GM18498 (cell line): Measurements from ENCODE around the gene FOLR1.
"Not testable (repeated sequence)": the region's sequence is repeated elsewhere in the genome, so short reads cannot be mapped to it uniquely, and the experiment has no call there.

Experiments
- ATAC-seq: cut with Tn5 transposase; IDR thresholded peaks from one replicate; pipeline ENCODE4 v1.9.1; 2021; ENCODE audit warnings: mild to moderate bottlenecking, moderate library complexity; ENCODE audit not compliant: unreplicated experiment

Gene FOLR1

DNA sequence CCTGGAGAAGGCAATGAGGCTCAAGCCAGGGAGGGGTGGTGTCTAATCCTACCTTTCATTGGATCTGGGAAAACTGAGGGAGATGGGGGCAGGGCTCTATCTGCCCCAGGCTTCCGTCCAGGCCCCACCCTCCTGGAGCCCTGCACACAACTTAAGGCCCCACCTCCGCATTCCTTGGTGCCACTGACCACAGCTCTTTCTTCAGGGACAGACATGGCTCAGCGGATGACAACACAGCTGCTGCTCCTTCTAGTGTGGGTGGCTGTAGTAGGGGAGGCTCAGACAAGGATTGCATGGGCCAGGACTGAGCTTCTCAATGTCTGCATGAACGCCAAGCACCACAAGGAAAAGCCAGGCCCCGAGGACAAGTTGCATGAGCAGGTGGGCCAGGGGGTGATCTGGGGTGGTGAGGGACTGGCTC is at the start of gene FOLR1:
TSS of gene FOLR1 (plus strand) at position 180 of the 421 bp plus-strand sequence. CDS start at position 214, 34 bp downstream.
- no peak for ATAC-seq

DNA sequence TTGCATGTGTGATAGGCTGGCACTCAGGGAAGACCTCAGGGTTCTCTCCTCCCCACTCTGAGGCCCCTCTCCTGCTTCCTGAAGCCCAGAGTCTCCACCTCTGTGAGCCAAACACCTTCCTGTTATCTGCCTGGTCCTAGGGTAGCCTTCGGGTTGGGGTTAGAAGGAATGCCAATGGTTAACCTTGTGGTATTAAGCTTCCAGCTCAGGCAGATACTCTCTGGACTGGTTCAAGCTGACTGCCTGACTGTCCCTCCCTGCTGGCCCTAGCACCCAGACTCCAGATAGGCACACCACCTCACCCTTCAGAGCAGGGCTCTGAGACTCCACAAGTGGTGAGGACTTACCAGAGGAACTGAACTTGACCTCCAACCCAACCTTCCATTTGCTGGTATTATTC is 49.4 kb upstream of the FOLR1 start:
- ATAC-seq, result not testable (repeated sequence)

- no peak for ATAC-seq
These were observed 47.0 kb upstream of the FOLR1 start for GRCh38 chr11:72144807-72145565.

DNA sequence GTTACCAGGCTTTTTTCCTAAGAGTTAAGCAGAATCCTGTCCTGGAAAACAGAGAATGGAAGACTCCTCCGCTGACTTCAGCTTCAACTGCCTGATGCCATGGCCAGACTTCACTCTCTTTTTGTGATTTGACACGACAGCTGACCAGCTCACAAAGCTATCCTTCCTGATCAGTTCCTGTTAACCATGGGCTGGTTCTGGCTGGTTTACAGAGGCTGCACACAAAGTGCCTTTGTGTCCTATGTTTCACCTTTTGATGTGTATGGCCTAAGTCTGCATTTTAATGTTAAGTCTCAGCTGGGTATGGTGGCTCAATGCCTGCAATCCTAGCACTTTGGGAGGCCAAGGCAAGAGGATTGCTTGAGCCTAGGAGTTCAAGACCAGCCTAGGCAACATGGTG is 45.3 kb upstream of the FOLR1 start:
- no peak for ATAC-seq

DNA sequence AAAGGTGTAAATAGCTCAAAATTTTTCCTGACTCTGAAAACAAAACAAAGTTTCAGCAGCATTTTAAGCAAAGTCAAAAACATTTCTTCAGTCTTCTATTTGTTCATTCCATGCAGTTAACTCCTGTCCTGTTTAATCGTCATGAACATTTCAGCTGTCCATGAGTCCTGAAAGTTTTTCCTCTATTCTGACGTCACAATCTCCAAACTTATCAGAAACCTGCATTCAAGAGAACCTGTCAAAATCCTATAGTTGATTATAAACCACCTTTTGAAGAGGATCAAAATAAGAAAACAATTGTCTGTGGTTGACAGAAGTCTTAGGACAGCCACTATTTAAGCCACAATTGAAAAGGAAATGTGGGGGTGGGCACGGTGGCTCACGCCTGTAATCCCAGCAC is 41.1 kb upstream of the FOLR1 start:
- no peak for ATAC-seq

DNA sequence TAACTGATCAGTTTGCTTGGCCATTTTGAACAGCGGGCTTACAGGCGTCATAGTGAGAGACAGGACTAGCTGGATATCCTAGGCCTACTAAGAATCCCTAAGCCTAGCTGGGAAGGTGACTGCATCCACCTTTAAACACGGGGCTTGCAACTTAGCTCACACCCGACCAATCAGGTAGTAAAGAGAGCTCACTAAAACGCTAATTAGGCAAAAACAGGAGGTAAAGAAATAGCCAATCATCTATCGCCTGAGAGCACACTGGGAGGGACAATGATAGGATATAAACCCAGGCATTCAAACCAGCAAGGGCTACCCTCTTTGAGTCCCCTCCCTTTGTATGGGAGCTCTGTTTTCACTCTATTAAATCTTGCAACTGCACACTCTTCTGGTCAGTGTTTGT is 38.1 kb upstream of the FOLR1 start:
- not testable (repeated sequence) for ATAC-seq

DNA sequence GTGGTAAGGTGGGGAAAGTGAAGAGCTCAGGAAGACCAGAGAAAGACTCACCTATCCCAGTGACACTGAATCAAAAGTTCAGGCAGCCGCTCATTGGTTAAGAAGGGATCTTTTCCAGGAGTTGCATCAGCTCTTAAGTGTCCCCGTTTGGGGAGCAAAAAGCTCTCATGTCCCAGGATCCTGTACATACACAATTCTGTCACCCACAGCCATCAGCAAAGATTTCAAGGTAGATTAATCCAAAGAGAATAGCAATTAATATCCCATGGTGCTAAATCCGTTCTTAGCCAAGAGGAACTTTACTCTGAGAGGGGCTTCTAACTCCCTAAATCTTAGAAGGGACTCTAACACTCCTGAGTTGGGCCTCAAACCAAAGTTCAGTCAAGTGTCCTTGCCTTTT is 37.1 kb upstream of the FOLR1 start:
- ATAC-seq, result no peak

GRCh38 chr11:72155751-72156150 is 36.2 kb upstream of the FOLR1 start:
- no peak for ATAC-seq

DNA sequence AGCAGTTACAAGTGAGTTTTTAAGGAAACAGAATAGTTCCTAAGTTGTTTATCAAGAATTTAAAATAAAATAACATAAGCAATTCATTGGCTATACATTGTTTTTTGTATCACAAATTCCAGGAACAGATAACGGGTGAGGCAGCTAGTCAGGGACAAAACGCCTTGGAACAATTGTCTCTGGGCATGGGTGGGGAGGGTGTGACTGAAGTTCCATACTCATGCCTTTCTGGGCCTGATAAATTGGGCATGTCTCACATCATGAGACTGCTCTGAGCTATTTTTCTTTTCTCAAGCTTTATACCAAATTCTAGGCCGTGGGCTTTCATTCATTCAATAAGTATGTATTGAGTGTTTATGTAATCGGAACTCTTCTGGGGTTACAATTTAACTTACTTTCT is 34.8 kb upstream of the FOLR1 start:
- no peak for ATAC-seq

GRCh38 chr11:72160319-72160718 is 31.6 kb upstream of the FOLR1 start:
- ATAC-seq, result no peak

- no peak for ATAC-seq
These were observed 28.9 kb upstream of the FOLR1 start for GRCh38 chr11:72162891-72163492.

- not testable (repeated sequence) for ATAC-seq
These were observed 27.8 kb upstream of the FOLR1 start for GRCh38 chr11:72164187-72164586.

DNA sequence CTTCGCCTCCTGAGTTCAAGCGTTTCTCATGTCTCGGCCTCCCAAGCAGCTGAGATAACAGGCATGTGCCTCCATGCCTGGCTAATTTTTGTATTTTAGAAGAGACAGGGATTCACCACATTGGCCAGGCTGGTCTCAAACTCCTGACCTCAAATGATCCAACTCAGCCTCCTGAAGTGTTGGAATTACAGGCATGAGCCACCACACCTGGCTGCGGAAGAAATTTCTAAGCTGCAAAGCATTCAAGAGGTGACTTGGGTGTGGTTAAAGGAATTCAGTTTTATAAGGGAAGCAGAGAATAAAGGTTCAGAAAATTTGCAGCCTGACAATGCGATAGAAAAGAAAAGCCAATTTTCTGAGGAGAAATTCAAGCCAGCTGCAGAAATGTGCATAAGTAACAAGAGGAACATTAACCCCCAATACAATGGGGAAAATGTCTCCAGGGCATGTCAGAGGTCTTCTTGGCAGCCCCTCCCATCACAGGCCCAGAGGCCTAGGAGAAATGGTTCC is 22.8 kb upstream of the FOLR1 start:
- ATAC-seq, result not testable (repeated sequence)

DNA sequence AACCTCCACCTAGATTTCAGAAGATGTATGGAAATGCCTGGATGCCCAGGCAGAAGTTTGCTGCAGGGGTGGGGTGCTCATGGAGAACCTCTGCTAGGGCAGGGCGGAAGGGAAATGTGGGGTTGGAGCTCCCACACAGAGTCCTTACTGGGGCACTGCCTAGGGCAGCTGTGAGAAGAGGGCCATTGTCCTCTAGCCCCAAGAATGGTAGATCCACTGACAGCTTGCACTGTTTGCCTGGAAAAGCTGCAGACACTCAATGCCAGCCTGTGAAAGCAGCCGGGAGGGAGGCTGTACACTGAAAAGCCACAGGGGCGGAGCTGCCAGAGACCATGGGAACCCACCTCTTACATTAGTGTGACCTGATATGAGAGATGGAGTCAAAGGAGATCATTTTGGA is 22.2 kb upstream of the FOLR1 start:
- ATAC-seq, result not testable (repeated sequence)

DNA sequence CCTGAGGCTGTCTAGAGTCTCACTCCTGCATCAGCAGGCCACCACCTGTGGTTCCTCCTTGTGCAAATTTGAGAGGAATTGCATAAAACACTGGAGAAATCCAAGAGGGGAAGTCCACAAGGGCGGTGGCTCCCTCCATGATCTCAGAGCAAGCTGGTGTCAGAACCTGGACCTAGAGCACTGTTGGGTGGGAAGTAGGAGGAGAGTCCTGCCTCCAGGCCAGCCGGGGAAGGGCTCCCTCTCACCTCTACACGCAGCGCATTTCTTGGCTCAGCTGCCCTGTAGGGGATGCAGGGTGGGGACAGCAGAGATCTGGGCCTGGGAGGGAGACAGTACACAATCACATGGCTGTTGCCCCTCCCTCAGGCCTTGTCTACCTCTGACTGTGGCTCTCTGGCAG is 19.9 kb upstream of the FOLR1 start:
- ATAC-seq, result not testable (repeated sequence)

- ATAC-seq, result no peak
These were observed 18.6 kb upstream of the FOLR1 start for GRCh38 chr11:72173291-72173690.

DNA sequence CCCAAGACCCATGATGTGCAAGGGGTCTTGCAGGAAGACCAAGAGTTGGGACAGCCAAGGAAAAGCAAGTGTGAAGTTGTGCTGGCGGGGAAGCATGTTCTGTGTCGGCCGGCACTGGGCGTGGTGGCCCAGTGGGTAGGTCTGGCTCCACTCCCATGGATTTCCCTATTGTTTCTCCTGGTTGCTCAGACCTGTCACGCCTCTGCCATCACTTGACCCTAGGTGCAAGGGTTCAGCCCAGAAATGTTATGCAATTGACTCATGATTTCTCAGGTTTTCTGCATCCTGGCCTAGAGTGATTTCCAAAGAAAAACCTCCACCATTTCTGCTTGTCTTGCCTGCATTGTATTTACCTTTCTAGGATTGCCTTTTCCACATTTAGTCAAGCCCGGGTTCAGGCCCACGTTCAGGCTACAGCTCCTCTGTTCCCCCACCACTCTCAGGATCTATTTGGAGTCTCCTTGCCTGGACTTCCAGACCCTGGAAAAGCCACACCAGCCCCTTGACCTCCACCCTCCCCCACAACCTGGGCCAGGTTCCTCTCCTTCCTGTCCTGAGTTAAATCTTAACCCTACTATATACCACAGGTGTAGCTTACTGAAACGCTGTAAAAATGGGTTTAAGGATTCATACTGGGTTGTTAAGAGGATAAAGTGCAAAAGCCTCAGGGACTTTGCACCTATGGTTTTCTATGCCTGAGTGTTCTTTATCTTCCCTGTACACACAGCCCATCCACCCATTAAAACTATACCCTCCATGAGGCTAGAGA is 17.5 kb upstream of the FOLR1 start:
- no peak for ATAC-seq

- no peak for ATAC-seq
These were observed 14.3 kb upstream of the FOLR1 start for GRCh38 chr11:72177656-72178055.

DNA sequence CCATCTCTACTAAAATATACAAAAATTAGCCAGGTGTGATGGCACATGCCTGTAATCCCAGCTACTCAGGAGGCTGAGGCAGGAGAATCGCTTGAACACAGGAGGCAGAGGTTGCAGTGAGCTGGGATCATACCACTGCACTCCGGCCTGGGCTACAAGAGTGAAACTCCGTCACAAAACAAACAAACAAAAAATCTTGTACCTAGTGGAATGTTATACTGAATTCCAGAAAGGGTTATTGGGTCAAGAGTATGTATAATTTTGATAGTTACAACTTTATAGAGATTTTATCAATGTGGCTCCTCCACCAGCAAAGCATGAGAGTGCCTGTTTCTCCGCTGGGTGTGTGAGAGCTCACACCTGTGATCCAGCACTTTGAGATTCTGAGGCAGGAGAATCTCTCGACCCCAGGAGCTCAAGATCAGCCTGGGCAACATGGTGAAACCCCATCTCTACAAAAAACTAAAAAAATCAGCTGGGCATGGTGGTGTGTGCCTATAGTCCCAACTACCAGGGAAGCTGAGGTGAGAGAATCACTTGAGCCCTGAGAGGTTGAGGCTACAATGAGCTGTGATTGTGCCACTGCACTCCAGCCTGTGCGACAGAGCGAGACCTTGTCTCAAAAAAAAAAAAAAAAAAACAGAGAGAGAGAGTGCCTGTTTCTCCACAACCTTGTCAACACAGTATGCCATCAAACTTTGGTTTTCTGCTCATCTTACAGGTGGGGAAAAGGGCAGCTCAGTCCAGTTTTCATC is 12.7 kb upstream of the FOLR1 start:
- no peak for ATAC-seq

DNA sequence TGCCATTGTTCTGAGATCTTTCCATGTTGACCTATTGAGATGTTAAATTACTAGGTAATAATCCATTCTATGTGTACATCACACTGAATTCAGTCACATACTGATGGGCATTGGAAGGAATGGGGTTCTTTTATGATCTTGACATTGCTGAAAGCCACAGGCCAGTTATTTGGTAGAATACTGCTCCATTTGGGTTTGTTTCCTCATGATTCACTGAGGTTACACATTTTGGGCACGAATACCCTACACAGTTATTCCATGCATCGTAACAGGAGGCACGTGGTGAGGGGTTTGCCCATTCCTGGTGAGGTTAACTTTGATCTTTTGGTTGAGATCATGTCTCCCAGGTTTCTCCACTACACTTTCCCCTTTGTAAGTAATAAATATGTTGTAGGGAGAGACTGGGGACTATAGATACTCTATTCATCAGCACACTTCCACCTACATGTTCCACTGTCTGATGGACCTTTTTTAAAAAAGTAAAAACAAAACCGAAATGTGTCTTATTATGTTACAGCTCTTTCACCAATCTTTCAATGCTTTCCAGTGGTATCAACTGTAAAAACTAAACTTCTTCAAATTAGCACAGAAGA is 12.0 kb upstream of the FOLR1 start:
- no peak for ATAC-seq
